ENCODE measurements around the gene PLD4.
"Not testable (repeated sequence)": the region's sequence is repeated elsewhere in the genome, so short reads cannot be mapped to it uniquely, and the experiment has no call there.

PLD4 gene

GRCh38 chr14:104942586-104942985 lies 17.9 kb downstream of the PLD4 start:
- DNase-seq: no peak

GRCh38 chr14:104943216-104944015 lies 18.7 kb downstream of the PLD4 start:
- DNase-seq: not testable (repeated sequence)

- DNase-seq: not testable (repeated sequence)
Measured at GRCh38 chr14:104944016-104944308, 19.3 kb downstream of the PLD4 start.

DNA sequence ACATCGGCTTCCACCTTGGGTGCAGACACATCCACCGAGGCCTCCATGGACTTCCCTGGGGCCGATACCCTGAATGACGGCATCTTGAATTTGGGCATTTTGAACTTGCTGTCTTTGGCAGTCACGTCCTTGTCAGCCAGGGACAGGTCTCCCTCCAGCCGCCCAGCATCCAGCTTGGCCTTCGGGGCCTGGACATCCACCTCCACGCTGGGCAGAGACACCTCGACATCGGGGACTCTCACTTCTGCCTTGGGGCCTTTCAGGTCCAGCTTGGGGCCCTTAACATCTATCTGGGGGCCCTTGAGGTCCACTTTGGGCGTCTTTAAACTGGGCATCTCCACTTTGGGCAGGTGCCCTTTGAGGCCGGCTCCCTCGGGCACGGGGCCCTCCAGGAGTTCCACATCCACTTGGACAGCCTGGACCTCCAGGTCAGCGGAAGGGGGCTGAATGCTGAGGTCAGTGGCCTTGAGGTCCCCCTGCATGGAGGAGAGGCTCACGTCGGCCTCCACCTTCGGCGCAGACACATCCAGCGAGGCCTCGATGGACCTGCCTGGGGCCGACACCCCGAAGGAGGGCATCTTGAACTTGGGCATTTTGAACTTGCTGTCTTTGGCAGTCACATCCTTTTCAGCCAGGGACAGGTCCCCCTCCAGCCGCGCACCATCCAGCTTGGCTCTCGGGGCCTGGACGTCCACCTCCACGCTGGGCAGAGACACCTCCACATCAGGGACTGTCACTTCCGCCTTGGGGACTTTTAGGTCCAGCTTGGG lies 19.9 kb downstream of the PLD4 start:
- not testable (repeated sequence) for DNase-seq

GRCh38 chr14:104945266-104945665 lies 20.6 kb downstream of the PLD4 start:
- not testable (repeated sequence) for DNase-seq

- not testable (repeated sequence) for DNase-seq
Measured at GRCh38 chr14:104945986-104946965, 21.6 kb downstream of the PLD4 start.

- DNase-seq: not testable (repeated sequence)
Measured at GRCh38 chr14:104947201-104947600, 22.5 kb downstream of the PLD4 start.

DNA sequence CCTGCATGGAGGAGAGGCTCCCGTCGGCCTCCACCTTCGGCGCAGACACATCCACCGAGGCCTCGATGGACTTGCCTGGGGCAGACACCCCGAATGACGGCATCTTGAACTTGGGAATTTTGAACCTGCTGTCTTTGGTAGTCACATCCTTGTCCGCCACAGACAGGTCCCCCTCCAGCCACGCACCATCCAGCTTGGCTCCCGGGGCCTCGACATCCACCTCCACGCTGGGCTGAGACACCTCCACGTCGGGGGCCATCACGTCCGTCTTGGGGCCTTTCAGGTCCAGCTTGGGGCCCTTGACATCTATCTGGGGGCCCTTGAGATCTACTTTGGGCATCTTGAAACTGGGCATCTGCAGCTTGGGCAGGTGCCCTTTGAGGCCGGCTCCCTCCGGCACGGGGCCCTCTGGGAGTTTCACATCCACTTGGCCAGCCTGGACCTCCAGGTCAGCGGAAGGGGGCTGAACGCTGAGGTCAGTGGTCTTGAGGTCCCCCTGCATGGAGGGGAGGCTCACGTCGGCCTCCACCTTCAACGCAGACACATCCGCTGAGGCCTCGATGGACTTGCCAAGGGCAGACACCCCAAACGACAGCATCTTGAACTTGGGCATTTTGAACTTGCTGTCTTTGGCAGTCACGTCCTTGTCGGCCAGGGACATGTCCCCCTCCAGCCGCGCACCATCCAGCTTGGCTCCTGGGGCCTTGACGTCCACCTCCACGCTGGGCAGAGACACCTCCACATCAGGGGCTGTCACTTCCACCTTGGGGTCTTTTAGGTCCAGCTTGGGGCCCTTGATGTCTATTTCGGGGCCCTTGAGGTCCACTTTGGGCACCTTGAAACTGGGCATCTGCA lies 23.4 kb downstream of the PLD4 start:
- DNase-seq: not testable (repeated sequence)

GRCh38 chr14:104948736-104949031 lies 24.0 kb downstream of the PLD4 start:
- no peak for DNase-seq

GRCh38 chr14:104949406-104949955 lies 24.8 kb downstream of the PLD4 start:
- DNase-seq: not testable (repeated sequence)

DNA sequence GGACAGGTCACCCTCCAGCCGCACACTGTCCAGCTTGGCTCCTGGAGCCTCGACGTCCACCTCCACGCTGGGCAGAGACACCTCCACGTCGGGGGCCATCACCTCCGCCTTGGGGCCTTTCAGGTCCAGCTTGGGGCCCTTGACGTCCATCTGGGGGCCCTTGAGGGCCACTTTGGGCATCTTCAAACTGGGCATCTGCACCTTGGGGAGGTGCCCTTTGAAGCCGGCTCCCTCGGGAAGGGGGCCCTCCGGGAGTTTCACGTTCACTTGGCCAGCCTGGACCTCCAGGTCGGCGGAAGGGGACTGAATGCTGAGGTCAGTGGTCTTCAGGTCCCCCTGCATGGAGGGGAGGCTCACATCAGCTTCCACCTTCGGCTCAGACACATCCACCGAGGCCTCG lies 25.3 kb downstream of the PLD4 start:
- no peak for DNase-seq

GRCh38 chr14:104950701-104951100 lies 26.0 kb downstream of the PLD4 start:
- not testable (repeated sequence) for DNase-seq

DNA sequence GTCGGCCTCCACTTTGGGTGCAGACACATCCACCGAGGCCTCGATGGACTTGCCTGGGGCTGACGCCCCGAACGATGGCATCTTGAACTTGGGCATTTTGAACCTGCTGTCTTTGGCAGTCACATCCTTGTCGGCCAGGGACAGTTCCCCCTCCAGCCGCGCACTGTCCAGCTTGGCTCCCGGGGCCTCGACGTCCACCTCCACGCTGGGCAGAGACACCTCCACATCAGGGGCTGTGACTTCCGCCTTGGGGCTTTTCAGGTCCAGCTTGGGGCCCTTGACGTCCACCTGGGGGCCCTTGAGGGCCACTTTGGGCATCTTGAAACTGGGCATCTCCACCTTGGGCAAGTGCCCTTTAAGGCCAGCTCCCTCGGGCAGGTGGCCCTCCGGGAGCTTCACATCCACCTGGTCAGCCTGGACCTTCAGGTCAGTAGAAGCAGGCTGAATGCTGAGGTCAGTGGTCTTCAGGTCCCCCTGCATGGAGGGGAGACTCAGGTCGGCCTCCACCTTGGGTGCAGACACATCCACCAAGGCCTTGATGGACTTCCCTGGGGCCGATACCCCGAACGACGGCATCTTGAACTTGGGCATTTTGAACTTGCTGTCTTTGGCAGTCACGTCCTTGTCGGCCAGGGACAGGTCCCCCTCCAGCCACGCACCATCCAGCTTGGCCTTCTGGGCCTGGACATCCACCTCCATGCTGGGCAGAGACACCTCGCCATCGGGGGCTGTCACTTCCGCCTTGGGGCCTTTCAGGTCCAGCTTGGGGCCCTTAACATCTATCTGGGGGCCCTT lies 27.4 kb downstream of the PLD4 start:
- not testable (repeated sequence) for DNase-seq

GRCh38 chr14:104953097-104953496 lies 28.4 kb downstream of the PLD4 start:
- DNase-seq: no peak

- no peak for DNase-seq
Measured at GRCh38 chr14:104953896-104954656, 29.4 kb downstream of the PLD4 start.

DNA sequence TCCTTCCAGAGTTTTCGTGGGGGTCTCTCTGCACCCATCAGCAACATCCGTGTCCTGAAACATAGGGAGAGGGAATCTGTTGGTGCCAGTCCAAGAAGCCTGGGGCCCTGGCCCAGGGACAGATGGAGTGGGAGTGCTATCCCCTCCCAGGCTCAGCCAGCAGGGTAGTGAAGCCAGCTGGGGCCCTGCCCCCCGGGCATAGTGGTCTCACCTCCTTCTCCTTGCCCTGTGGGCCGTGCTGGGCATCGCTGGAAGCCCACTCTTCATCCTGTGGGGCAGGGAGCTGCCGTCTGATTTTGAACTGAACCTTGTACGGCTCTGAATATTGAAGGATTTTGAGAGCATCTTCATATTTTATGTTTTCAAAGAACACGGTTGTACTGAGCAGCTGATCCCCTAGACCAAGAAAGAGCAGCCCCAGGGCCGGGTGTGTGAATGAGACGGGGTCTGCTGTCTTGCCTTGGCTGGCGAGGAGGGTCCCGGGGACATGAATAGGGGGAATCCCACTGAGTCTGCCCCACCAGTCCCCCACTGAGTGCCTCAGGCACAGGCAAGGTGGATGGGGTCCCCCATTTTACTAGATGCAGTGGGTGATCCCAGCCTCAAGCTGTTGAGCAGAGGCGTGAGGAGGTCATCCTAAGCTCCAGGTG lies 30.2 kb downstream of the PLD4 start:
- DNase-seq: no peak

- DNase-seq: no peak
Measured at GRCh38 chr14:104955396-104955770, 30.7 kb downstream of the PLD4 start.

DNA sequence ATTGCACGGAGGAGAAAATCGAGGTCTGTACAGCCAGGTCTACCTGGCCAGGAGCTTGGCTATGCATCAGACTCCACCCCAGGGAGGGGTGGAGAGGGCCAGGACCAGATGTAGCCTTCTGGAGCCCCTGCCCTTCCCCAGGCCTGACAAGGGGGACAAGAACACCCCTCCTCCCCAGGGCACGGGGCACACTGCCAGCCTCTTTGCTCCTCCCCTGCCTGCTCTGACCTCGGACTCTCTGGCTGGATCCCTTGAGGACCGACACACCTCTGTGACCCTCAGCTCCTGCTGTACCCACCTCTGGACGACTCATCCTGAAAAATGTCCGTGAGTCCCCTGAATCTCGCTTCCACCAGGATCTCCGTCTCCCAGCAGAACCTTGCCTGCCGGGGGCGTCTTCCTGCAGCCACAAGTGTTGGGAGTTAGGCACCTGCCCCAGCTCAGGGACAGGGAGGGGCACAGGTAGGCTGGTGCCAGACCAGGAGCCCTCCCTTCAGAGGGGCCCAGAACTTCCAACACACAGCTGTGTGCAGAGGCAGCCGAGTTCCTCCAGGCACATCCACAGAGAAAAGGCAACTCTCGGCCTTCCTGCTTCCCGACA lies 31.7 kb downstream of the PLD4 start:
- no peak for DNase-seq

All from DMS 273 treated with DMSO at 0.1 percent for 48 hours (cell line).